GM08714 (cell line): ENCODE measurements around the gene STIMATE.

Experiments used
- H3K4me3 ChIP-seq: fragments of 200-500 bp; sonication (Bioruptor generic); 2 replicates; pipeline ENCODE4 v1.5.1; 2014; ENCODE audit warnings: mild to moderate bottlenecking, low read length, inconsistent platforms
- ZNF274 ChIP-seq: IDR thresholded peaks from 2 replicates; pipeline ENCODE4 v1.6.1; 2012; ENCODE audit warnings: mild to moderate bottlenecking, low read depth, low read length

Gene STIMATE

DNA sequence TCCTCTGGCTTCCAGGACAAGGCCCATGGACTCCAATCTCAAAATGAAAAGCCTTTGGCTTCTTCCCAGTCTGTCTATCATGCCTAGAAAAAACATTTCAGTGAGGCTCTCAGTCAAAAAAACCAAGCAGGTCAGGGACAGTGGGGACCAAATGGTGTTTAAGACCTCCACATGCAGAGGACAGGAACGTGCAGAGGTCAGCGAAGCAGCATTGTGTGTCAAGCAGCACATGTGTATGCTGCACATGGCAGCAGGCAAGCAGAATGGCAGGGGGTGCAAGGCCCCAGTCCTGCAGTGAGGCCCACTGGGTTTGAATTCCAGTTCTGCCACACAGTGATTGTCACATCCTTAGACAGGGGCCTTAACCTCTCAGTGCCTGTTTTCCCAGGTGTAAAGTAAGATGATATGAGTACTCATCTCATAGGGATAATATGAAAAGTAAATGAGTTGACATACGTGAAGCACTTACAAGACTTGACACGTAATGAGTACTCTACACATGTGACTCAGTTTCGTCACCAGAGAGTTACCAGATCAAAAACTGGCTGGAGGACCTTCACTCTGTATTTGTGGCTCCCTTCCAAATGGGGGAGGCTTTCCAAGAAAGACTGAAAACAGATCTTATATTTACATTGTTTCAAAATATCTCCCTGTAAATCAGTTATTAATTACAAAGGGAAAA is 11.2 kb downstream of the STIMATE start:
- H3K4me3 ChIP-seq = no peak overlapping the region
- TF ChIP-seq ZNF274 = no peak

GRCh38 chr3:52882377-52882776 is 15.0 kb downstream of the STIMATE start:
- TF ChIP-seq ZNF274 = no peak
- no peak overlapping the region for H3K4me3 ChIP-seq

GRCh38 chr3:52881871-52882270 is 15.5 kb downstream of the STIMATE start:
- H3K4me3 ChIP-seq = no peak overlapping the region
- TF ChIP-seq ZNF274 = no peak

GRCh38 chr3:52880474-52880873 is 16.9 kb downstream of the STIMATE start:
- TF ChIP-seq ZNF274 = no peak
- H3K4me3 ChIP-seq = no peak overlapping the region

GRCh38 chr3:52880047-52880446 is 17.3 kb downstream of the STIMATE start:
- no peak for TF ChIP-seq ZNF274
- H3K4me3 ChIP-seq = no peak overlapping the region

- TF ChIP-seq ZNF274 = no peak
- no peak overlapping the region for H3K4me3 ChIP-seq
These were observed 17.8 kb downstream of the STIMATE start for GRCh38 chr3:52879581-52879980.

DNA sequence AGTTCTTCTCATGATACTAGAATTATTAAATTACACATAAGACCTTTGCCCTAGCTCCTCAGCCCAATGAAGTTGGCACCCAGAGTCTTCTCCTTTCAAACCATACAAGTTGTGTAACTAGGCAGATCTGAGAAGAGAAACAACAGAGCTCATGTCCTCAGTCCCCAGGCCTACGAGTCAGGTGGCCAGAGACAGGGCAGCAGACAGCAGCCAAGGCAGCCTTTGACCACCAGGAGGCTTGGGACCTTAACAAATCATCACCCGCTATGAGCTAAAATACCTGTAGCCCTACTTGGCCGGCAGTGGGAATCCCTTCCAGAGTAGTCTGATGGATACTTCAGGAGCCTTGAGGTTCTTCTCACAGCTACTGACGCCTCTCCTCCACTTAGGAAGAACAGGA is 18.3 kb downstream of the STIMATE start:
- H3K4me3 ChIP-seq = no peak overlapping the region
- TF ChIP-seq ZNF274 = no peak

GRCh38 chr3:52877085-52877484 is 20.3 kb downstream of the STIMATE start:
- no peak for TF ChIP-seq ZNF274
- H3K4me3 ChIP-seq = no peak overlapping the region

DNA sequence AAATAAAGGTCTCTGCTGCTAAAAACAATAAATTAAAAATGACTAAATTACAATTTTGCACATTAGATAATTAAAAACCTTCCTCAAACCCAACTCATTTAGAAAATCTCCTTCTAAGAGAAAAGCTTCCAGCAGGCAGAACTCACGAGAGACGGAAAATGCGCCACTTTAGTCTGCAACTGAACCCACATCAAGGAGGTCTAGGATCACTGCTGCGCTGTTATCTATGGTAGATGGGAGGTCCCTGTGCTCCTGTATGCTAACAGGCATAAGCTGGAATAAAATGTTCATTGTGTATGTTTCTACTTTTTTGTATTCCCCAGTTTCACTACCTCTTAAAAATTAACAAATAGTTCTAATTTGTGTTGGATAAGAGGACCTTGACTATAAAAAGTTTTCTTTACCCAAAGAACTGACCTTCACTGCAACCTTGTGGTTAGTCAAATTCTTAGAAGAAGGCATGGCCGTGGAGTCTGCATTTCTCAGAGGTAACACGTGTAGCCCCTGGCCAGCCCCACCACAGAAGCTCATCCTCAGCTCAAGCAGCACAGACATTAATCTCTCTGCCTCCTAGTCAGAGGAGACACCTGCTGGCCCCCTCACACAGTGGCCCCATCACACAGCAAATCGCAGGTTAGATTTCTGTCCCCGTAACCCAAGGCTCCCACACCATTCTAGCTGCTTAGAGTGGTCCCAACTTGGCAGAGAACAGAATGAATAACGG is 22.3 kb downstream of the STIMATE start:
- TF ChIP-seq ZNF274 = no peak
- H3K4me3 ChIP-seq = no peak overlapping the region; the same call in 1 of the 2 replicates

DNA sequence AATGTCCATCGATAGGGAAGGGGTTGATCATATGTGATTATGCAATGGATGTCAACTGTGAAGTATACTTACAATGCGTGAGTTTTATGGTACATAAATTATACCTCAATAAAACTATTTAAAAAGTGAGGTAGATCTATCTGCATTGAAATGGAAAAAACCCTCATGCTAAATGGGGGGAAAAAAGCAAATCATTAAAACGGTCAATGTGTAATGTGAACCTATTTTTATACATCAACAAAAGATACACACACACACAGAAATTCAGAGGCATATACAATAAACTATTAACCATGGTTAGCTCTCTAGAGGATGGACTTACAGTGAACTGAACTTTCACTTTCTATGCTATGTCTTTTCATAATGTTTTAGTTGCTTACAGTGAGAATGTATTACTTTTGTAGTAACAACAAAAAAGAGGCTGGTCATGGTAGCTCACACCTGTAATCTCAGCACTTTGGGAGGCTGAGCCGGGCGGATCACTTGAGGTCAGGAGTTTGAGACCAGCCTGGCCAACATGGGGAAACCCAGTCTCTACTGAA is 23.1 kb downstream of the STIMATE start:
- H3K4me3 ChIP-seq = no peak overlapping the region; the same call in 1 of the 2 replicates
- TF ChIP-seq ZNF274 = no peak

DNA sequence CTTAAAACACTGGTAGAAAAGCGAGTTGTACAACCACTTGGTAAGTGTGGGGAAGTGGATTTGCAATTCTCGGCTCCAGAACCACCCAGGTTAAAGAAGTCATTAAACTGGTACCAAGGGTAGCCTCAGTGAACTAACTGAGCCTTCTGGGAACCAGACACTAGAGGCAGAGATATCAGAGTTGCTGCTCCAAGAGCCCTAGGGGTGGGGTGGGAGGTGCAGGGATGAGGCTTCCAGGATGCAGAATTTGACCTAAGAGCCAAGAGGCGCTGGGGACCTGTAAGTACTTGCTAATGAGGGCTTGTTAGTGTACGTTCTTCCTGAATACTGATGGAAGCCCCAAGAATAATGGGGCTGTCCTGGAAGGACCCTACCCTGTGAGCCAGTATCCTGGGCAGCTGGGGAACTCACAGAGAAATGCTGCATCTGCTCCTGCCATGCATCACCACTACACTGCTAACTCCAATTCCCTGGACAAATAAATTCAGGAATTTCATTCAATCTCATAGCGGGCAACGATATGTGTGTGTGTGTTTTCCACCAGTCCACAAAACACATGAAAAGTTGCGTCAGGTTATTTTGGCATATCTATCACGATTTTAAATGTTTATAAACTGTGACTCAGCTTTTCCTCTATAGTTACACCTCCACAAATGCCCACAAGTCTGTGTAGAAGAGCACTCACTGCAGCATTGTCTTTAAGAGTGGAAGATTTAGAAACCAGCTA is 23.8 kb downstream of the STIMATE start:
- TF ChIP-seq ZNF274 = no peak
- H3K4me3 ChIP-seq = no peak overlapping the region

DNA sequence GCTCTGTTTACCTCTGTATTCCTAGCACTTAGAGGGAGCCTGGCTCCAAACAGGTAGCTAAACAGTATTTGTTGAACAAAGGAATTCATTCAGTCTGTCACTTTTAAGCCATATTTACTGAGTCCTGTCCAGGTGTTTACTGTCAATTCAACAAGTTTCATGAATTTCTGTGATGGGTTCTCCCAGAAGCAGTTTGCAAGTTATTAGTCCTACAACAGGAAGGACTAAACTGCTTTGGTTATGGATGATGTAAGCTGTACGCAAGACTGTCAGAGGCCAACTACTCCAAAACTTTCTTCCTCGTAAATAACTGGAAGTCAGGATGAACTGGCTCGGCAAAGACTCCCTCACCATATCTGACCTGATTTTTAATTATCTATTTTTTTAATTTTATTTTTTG is 25.1 kb downstream of the STIMATE start:
- TF ChIP-seq ZNF274 = no peak
- no peak overlapping the region for H3K4me3 ChIP-seq

DNA sequence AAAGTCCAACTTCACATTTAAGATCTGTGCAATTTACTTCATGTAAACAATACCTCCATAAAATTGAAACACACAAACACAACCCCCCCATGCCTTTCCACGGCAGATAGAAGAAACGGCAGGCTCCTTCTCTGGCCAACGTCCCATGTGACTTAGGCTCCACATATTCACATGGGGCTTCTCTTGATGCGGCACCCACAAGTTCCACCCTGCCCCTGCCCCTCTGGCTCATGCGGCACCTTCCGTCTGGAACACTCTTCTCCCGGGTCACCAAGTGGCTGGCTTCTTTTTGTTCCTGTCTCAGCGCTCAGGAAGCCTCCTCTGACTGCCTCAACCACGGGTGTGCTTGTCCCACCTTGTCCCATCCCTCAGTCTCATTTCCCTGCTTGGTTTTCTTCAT is 25.6 kb downstream of the STIMATE start:
- H3K4me3 ChIP-seq = no peak overlapping the region
- no peak for TF ChIP-seq ZNF274

DNA sequence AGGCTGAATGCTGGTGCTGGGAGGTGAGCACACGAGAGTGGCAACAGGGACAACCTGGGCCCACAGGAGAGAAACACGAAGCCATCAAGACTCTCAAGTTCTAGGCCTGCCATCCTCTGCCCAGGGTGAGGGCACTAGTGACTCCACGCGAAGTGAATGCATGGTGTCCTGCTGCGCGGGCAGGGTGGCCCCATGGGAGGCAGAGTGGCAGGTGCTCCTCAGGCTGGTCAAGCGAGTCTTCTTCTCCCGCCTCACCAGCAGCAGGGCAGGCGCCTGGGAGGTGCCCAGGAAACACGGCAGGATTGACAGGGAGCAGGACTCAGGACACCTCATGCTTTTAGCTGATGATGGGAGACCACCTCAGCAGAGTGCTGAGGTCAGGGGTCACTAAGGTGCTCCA is 26.9 kb downstream of the STIMATE start:
- no peak for TF ChIP-seq ZNF274
- H3K4me3 ChIP-seq = no peak overlapping the region
